Activated CD8-positive, alpha-beta memory T cell treated with anti-CD3 and anti-CD28 coated beads, Interleukin-2, amount 50 U/mL, for 48 hours (primary cell): Measurements from ENCODE around the gene SLC35A1.
"Not testable (repeated sequence)": the region's sequence is repeated elsewhere in the genome, so short reads cannot be mapped to it uniquely, and the experiment has no call there.

Experiments
- DNase-seq: peaks from one replicate; pipeline ENCODE4 v3.0.0-alpha.2; 2020

Gene SLC35A1, protein sequence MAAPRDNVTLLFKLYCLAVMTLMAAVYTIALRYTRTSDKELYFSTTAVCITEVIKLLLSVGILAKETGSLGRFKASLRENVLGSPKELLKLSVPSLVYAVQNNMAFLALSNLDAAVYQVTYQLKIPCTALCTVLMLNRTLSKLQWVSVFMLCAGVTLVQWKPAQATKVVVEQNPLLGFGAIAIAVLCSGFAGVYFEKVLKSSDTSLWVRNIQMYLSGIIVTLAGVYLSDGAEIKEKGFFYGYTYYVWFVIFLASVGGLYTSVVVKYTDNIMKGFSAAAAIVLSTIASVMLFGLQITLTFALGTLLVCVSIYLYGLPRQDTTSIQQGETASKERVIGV

GRCh38 chr6:87472525-87473418 is at the start of gene SLC35A1:
TSS of gene SLC35A1 (plus strand) at chr6:87472974. CDS start at chr6:87473004, 30 bp downstream.
- DNase-seq: peak; percentile 92

DNA sequence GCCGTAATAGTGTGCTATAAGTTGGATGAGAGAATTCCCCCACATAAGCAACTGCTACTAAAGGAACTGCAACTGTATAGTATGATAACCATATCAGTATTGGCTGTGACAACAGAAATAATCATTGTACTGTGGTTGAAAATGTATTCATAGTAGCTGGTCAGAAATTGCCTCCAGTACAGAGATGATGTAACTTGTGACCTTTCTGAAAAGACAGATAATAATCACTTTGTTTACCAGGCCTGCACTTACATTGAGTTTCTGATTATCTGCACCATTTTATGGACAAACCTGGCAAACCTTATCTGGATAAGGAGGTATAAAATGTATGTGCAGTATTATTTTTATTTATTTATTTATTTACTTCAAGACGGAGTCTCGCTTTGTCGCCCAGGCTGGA is 46.0 kb upstream of the SLC35A1 start:
- no peak for DNase-seq

DNA sequence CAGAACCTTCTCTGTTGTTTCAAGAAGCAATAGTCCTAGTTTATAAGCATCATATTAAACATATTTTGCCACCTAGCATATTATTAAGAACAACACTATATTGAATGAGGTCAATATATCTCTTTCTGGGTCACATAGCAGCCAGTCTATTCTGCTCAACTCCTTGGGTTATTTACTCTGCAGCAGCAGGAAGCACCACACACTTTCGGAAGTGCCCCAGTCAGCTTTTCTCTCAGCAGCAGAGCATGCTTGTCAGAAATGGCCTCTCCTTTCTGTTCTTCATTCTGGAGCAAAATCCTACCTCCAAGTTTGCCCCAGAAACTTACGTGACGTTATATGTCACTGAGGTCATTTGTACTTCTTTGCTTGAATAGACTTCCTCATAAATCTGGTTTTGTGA is 42.3 kb upstream of the SLC35A1 start:
- DNase-seq: no peak

DNA sequence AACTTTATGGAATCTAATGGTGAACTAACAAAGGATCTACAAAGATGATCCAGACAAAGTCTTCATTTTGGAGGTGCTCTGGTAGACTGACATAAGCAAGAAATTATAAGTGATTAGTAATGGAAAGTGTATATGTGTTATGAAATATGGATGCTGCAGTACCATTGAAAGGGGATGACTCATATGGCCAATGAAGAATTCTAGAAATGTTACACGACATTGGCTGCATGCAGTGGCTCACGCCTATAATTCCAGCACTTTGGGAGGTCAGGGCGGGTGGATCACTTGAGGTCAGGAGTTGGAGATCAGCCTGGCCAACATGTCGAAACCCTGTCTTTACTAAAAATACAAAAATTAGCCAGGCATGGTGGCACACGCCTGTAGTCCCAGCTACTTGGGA is 41.5 kb upstream of the SLC35A1 start:
- no peak for DNase-seq

DNA sequence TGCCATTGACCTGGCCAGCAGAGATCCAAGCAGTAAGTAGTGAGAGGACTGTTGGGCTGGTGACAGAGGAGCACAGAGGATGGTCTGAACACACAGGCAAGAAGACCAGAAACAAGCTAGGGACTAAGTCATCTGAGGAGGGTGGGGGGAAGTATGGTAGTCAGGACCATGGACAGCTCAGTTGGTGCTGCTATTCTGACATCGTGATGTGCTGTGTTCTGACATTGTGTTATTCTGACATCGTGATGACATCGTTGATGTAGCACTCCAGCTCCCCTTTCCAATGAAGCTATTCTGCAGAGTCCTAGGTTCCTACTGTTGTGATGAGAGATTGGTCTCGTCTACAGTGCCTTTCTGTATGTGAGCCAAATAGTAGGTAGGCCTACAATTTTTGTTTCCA is 36.3 kb upstream of the SLC35A1 start:
- DNase-seq: peak; percentile 54

GRCh38 chr6:87441711-87442110 is 31.1 kb upstream of the SLC35A1 start:
- DNase-seq: no peak

DNA sequence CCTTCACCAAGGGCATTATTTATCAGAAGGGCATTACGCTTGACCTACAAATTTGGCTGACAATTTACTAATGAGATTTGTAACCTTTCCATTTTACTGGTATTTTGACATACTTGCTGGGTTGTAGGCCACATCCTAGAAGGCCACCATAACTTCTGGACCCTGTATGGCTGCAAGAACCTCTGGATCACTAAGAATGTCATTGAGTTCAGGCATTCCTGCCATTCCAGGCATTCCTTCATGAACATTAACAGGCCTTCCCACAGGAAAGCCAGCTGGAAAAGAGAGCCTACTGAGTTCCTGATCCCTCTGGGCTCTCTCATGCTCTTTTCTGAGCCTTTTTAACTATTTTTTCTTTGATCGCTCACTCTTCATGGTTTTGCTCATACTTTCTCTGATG is 28.4 kb upstream of the SLC35A1 start:
- DNase-seq: no peak

DNA sequence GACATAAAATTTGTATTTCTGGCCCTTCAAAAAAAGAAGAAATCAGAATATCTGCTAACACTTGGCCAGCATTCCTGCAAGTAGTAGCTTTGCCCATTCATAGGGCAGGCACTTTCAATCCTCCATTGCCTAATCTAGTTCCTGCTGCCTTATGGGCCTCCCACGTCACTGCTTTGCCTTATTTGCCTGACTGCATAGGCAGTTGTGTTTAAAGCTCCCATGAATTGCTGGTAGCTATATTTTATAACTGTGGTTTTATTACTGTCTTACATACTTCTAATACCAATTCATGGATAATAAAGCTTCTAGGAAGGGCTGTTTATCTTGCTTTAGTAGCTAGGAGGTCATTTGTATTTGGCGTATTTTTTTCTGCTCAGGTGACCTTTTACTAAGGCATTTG is 7.7 kb upstream of the SLC35A1 start:
- no peak for DNase-seq

DNA sequence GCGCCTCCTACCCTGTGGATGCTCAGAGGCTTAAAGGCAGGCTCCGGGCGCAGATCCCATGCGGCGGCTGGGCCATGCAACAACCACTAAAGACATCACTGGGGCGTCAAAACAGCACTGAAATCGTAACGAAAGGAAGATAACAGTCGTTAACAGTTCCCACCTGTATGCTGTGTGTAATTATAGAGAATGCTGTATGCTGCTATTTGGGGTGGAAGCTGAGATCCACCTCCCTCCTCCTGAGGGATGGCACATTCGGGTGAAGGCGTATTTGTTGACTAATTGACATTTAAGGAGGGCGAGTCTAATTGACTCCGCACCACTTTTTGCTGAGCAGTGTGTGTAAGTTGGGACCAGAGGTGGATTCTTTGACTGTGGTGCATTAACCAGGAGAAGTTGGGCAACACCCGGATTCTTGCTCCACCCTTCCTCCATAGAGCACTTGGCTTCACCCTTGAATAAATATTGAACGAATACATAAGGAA is 687 bp downstream of the SLC35A1 start:
- no peak for DNase-seq

DNA sequence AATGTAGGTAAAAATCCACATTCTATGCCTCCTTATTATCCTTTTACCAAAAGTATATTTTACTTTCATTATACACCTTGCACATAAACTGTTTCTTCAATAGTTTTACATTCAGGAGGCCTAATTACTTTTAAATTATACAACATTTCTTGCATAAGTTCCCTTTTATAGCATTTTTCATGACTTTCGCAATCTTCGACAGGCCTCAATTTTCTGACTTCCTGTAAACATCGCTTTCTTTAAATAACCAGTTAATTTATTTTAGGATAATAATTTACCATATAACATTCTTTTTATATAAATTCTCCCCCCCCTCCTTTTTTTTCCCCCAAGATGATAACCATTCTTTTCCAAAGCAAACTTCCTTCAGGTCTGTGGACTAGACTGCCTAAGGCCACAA is 9.2 kb downstream of the SLC35A1 start:
- no peak for DNase-seq

DNA sequence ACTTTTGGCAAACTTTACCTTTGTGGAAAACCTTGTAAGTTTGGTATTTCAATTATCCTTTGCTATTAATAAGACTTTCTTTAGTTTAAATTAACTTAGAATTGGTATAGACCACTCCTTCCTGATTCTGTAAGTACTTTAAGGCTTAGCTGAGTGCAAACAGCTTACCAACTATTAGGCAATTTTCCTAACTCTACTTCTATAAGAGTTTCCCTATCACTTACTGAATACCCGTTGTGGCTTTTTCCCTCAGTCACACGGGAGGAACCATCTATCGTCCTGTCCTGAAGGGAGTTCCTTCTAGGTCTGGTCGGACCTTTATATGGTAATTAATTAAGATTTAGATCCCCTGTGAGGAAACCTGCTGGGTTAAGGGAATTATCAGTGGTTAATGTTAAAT is 9.6 kb downstream of the SLC35A1 start:
- DNase-seq: no peak

- no peak for DNase-seq
Measured at GRCh38 chr6:87483929-87484328, 11.2 kb downstream of the SLC35A1 start.

DNA sequence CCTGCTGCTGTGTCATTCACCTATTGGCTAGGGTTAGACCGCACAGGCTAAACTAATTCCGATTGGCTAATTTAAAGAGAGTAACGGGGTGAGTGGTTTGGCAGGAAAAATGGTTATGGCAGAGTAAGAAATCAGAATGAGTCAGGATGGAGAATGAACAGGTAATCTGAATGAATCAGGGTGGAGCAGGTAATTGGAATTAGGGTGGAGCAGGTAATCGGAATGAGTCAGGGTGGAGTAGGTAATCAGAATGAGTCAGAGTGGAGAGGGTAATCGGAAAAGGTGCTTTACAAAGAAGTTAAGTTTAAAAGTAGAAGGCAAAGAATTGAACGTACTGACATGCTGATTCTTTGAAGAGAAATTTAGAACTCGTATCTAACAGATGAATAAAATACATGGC is 11.7 kb downstream of the SLC35A1 start:
- no peak for DNase-seq

- no peak for DNase-seq
Measured at GRCh38 chr6:87487555-87487954, 14.8 kb downstream of the SLC35A1 start.

GRCh38 chr6:87489326-87489725 is 16.6 kb downstream of the SLC35A1 start:
- DNase-seq: not testable (repeated sequence)

GRCh38 chr6:87494761-87495422 is 22.1 kb downstream of the SLC35A1 start:
- no peak for DNase-seq

DNA sequence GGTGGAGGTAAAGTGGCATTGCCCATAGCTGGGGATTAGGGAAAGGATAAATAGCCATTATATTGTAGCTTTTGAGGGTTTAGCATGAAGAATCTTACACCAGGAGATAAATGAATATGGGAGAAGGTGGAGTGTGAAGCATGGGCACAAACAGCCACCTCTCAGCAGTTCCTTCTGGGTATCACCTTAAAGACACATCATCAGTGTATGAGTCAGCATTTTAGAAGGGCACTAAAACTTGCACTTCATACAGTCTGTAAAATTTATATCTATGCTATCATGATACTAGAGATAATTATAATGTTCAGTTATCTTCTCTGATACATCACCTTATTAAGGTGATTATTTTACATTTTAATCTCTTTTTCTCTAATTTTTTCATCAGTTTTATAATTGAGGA is 25.3 kb downstream of the SLC35A1 start:
- DNase-seq: no peak

GRCh38 chr6:87501809-87502572 is 29.2 kb downstream of the SLC35A1 start:
- no peak for DNase-seq

DNA sequence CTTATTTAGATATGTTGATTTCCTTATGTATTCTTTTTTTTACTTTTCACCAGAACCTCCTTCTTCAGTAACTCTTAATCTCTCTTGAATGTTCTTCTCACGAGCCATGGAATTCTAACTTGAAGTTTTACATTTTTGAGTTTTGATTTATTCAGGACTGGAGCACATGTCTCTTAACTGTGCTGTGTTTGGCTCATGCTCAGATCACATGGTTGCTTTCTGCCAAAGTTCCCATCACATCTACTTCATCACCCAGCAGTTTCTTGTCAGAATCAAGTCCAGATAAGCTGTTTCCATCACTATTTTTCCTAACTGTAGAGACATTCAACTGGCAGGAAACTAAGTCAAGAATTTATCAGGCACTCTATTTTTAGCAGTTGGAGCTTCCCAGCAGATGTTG is 31.7 kb downstream of the SLC35A1 start:
- DNase-seq: no peak

DNA sequence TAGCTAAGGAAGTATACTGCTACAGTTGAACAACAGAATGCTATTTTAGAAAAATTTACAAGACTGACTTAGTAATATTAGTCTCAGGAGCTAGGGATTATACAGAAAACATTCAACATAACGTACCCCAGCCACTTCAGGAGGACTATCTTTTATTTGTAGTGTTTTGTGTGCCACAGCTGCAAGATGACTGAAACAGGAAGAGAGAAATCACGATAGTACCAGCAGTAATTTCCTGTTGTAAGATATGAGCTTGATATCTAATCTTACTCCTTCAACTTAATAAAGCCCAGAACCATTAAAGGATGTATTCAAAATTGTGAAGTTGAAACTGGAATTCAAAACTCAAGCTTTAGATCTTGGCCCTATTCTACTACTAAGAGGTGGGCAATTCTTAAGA is 42.1 kb downstream of the SLC35A1 start:
- DNase-seq: no peak

DNA sequence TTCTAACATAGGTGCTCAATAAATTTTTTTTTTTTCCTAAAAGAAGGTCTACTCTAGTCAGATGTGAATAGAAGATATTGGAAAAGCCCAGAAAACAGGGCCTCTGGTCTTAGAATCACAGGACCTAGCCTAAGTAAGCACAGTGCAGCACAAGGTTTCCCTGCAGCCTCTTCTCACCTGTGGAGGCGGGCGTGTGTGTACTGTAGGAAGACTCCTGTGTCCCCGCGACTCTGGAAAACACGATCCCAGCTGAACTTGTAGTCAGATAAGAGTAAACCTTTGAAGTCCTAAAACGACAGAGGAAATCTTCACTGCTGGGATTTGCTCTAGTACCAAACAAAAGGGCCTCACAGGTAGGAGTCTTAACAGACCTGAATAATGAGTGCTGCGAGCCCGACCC is 45.7 kb downstream of the SLC35A1 start:
- DNase-seq: no peak

DNA sequence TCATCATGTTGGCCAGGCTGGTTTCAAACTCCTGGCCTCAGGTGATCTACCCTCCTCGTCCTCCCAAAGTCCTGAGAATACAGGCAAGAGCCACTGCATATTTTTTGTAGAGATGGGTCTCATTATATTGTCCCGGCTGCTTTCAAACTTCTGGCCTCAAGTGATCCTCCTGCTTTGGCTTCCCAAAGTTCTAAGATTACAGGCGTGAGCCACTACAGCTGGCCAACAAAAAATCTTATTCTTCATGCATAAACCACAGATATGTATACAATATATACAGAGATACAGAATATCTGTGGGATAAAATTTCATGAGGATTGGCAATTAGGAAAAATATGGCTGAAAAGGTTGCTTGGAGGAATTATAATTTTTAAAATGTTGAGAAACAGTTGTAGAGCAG is 49.9 kb downstream of the SLC35A1 start:
- no peak for DNase-seq

- no peak for DNase-seq
Measured at GRCh38 chr6:87529221-87529620, 56.4 kb downstream of the SLC35A1 start.
